ENCODE data around the gene CMKLR1. TPM values are rescaled to one million over a fixed set of nuclear protein-coding genes. Genes with fewer than 3 reads are reported as not detected.

Gene CMKLR1
- total and polyA plus RNA-seq, 2 donors from 2014 or later: 6.1 to 25.7 TPM

GRCh38 chr12:108270849-108271143, 68.3 kb downstream of the CMKLR1 start:
- Histone ChIP-seq H3K4me1 (ENCODE audit: control insufficient read depth in 2 of 3, insufficient read depth in 2 of 3, low read depth in 1 of 3, low read length in 3 of 3) (no peaks in the 10 kb centered on the region), H3K9ac (ENCODE audit: low read length in 3 of 3) (no peak overlapping the region), H3K27me3 (ENCODE audit: control insufficient read depth, insufficient read depth, low read length) (no peaks in the 10 kb centered on the region), H3K36me3 (ENCODE audit: control insufficient read depth in 2 of 3, insufficient read depth in 3 of 3, low read length in 3 of 3) (no peaks in the 10 kb centered on the region), H3K4me3 (ENCODE audit: low read length in 3 of 3) (no peak overlapping the region), H3K27ac (ENCODE audit: low read depth in 2 of 2, low read length in 2 of 2) (no peak overlapping the region), H3K9me3 (ENCODE audit: control insufficient read depth in 2 of 3, insufficient read depth in 1 of 3, low read length in 3 of 3) (no peaks in the 10 kb centered on the region)
- TF ChIP-seq, protein P1, sequence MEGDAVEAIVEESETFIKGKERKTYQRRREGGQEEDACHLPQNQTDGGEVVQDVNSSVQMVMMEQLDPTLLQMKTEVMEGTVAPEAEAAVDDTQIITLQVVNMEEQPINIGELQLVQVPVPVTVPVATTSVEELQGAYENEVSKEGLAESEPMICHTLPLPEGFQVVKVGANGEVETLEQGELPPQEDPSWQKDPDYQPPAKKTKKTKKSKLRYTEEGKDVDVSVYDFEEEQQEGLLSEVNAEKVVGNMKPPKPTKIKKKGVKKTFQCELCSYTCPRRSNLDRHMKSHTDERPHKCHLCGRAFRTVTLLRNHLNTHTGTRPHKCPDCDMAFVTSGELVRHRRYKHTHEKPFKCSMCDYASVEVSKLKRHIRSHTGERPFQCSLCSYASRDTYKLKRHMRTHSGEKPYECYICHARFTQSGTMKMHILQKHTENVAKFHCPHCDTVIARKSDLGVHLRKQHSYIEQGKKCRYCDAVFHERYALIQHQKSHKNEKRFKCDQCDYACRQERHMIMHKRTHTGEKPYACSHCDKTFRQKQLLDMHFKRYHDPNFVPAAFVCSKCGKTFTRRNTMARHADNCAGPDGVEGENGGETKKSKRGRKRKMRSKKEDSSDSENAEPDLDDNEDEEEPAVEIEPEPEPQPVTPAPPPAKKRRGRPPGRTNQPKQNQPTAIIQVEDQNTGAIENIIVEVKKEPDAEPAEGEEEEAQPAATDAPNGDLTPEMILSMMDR (IDR thresholded peaks at IDR 0.05; ENCODE audit: borderline replicate concordance, extremely low read depth, insufficient read depth): no peak
- FAIRE-seq: no peak
- no peak for DNase-seq
- intact Hi-C loops (cut with DNase I): no loop called here

- no peak for DNase-seq
- Histone ChIP-seq H3K9ac (ENCODE audit: low read length in 3 of 3) (no peak overlapping the region), H3K9me3 (ENCODE audit: control insufficient read depth in 2 of 3, insufficient read depth in 1 of 3, low read length in 3 of 3) (no peaks in the 10 kb centered on the region), H3K4me1 (ENCODE audit: control insufficient read depth in 2 of 3, insufficient read depth in 2 of 3, low read depth in 1 of 3, low read length in 3 of 3) (no peaks in the 10 kb centered on the region), H3K27ac (ENCODE audit: low read depth in 2 of 2, low read length in 2 of 2) (no peak overlapping the region), H3K36me3 (ENCODE audit: control insufficient read depth in 2 of 3, insufficient read depth in 3 of 3, low read length in 3 of 3) (no peaks in the 10 kb centered on the region), H3K27me3 (ENCODE audit: control insufficient read depth, insufficient read depth, low read length) (no peaks in the 10 kb centered on the region), H3K4me3 (ENCODE audit: low read length in 3 of 3) (no peak overlapping the region)
- TF ChIP-seq, protein P1 (IDR thresholded peaks at IDR 0.05; ENCODE audit: borderline replicate concordance, extremely low read depth, insufficient read depth): no peak
- intact Hi-C loops (cut with DNase I): no loop called here
- no peak for FAIRE-seq
These were observed 68.9 kb downstream of the CMKLR1 start for GRCh38 chr12:108270035-108270848.

DNA sequence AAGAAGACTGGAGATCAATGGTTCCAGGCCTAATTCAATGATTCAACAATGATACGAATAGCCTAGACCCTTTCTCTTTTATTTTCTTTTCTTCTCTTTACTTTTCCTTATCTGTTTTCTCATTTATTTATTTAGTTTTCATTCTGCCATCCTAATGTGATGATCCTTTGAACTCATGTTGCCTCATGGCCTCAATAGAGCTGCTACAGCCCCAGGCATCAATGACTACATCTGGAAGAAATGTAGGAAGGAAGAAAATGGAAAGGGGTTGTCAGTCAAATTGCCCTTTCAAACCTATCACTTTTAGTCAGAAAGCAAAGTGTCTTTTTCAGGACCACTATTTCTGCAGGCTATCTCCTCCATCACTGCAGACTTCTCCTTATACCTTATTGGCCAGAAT, 69.9 kb downstream of the CMKLR1 start:
- Histone ChIP-seq H3K36me3 (ENCODE audit: control insufficient read depth in 2 of 3, insufficient read depth in 3 of 3, low read length in 3 of 3) (no peaks in the 10 kb centered on the region), H3K4me1 (ENCODE audit: control insufficient read depth in 2 of 3, insufficient read depth in 2 of 3, low read depth in 1 of 3, low read length in 3 of 3) (no peaks in the 10 kb centered on the region), H3K4me3 (ENCODE audit: low read length in 3 of 3) (no peak overlapping the region), H3K9ac (ENCODE audit: low read length in 3 of 3) (no peak overlapping the region), H3K27me3 (ENCODE audit: control insufficient read depth, insufficient read depth, low read length) (no peaks in the 10 kb centered on the region), H3K27ac (ENCODE audit: low read depth in 2 of 2, low read length in 2 of 2) (no peak overlapping the region), H3K9me3 (ENCODE audit: control insufficient read depth in 2 of 3, insufficient read depth in 1 of 3, low read length in 3 of 3) (no peaks in the 10 kb centered on the region)
- DNase-seq (no peak), FAIRE-seq (no peak)
- TF ChIP-seq, protein P1 (IDR thresholded peaks at IDR 0.05; ENCODE audit: borderline replicate concordance, extremely low read depth, insufficient read depth): no peak
- intact Hi-C loops (cut with DNase I): no loop called here

- intact Hi-C loops (cut with DNase I): no loop called here
- FAIRE-seq: no peak
These were observed 70.7 kb downstream of the CMKLR1 start for GRCh38 chr12:108268397-108268796.

More at GRCh38 chr12:108268397-108268796, 70.7 kb downstream of the CMKLR1 start:
- Histone ChIP-seq H3K27ac (ENCODE audit: low read depth in 2 of 2, low read length in 2 of 2) (no peak overlapping the region), H3K27me3 (ENCODE audit: control insufficient read depth, insufficient read depth, low read length) (no peaks in the 10 kb centered on the region), H3K4me3 (ENCODE audit: low read length in 3 of 3) (no peak overlapping the region), H3K9me3 (ENCODE audit: control insufficient read depth in 2 of 3, insufficient read depth in 1 of 3, low read length in 3 of 3) (no peaks in the 10 kb centered on the region), H3K9ac (ENCODE audit: low read length in 3 of 3) (no peak overlapping the region), H3K4me1 (ENCODE audit: control insufficient read depth in 2 of 3, insufficient read depth in 2 of 3, low read depth in 1 of 3, low read length in 3 of 3) (no peaks in the 10 kb centered on the region), H3K36me3 (ENCODE audit: control insufficient read depth in 2 of 3, insufficient read depth in 3 of 3, low read length in 3 of 3) (no peaks in the 10 kb centered on the region)
- TF ChIP-seq, protein P1 (IDR thresholded peaks at IDR 0.05; ENCODE audit: borderline replicate concordance, extremely low read depth, insufficient read depth): no peak
- no peak for DNase-seq

Measured in kidney (tissue), 14 donors.